GM21528 (cell line): ENCODE data around the gene RTF1.
"Not testable (repeated sequence)": the region's sequence is repeated elsewhere in the genome, so short reads cannot be mapped to it uniquely, and the experiment has no call there.

Source experiments
- ATAC-seq: cut with Tn5 transposase; IDR thresholded peaks from one replicate; pipeline ENCODE4 v1.9.1; 2021; ENCODE audit warnings: mild to moderate bottlenecking, moderate library complexity; ENCODE audit not compliant: unreplicated experiment, low FRiP score

Gene RTF1

GRCh38 chr15:41435037-41435786 lies 18.3 kb downstream of the RTF1 start:
- ATAC-seq = no peak

DNA sequence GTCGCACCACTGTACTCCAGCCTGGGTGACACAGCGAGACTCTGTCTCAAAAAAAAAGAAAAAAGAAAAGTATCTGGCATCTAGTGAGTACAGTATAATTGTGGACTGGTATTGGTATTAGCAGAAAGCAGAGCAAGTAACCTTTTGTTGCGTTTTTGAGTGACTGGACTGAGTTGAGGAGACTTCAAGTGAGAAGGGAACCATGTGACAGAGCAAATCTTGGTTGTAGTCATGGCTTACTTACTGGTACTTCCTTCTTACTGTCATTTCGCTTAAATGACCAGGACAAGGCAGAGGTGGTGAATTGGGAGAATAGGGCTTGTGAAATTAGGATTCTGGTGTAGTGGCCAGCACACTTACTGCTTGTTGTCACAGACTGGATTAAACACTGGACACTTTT lies 20.6 kb downstream of the RTF1 start:
- ATAC-seq = no peak

GRCh38 chr15:41438206-41438605 lies 21.3 kb downstream of the RTF1 start:
- no peak for ATAC-seq

- ATAC-seq = not testable (repeated sequence)
These were observed 21.9 kb downstream of the RTF1 start for GRCh38 chr15:41438745-41439144.

- ATAC-seq = no peak
These were observed 26.4 kb downstream of the RTF1 start for GRCh38 chr15:41443275-41443674.

GRCh38 chr15:41445399-41445798 lies 28.5 kb downstream of the RTF1 start:
- ATAC-seq = no peak

DNA sequence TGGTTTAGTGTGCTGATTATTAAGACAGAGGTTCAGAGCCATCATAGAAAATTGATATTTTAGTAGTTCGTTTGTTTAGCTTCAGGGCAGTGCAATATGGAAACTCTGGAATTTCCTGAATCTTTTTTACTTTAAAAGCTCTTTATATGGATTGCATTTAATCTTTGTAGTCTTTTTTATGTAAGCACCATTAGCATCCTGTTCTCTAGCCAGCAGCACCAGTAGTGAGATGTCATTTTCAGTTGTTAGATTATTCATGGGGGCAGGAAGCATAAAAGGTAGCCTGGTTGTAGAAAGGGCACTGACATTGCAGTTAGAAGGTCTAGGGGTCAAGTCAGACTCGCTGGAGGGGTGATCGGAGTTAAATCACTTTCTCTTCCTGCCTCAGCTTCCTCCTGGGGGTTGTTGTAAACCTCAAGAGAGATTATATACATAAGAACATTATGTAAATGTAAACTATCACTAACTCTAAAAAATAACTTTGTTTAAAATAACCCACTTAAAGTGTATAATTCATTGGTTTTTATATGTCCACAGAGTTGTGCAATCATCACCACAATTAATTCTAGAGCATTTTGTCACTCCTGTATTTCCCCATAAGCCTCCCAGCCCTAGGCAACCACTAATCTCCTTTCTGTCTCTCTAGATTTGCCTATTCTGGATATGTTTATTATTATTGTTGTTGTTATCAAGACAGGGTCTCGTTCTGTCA lies 45.3 kb downstream of the RTF1 start:
- no peak for ATAC-seq

GRCh38 chr15:41464889-41465580 lies 48.1 kb downstream of the RTF1 start:
- no peak for ATAC-seq

DNA sequence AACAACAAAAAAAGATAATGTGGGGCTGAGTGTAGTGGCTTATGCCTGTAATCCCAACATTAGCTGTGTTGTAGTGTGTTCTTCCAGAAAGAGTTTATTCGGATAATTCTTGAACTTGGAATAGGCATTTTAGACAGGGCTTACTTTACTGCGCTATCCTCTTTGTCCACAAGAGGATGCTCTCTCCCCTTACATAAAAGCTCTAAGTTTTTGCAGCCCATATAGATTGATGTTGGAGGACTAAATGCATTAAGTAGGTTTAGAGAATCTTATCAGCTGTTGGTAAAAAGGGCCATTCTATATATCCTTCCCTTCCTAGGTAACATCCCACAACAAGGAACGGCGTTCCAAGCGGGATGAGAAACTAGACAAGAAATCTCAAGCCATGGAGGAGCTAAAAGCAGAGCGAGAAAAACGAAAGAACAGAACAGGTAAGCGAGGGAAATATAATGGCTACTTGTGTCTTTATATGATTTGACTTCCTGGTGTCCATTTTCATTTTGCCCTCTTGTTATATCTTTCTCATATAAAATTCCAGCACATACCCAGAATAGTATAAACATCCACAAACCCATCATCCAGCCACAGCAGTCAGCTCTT lies 49.0 kb downstream of the RTF1 start:
- no peak for ATAC-seq

DNA sequence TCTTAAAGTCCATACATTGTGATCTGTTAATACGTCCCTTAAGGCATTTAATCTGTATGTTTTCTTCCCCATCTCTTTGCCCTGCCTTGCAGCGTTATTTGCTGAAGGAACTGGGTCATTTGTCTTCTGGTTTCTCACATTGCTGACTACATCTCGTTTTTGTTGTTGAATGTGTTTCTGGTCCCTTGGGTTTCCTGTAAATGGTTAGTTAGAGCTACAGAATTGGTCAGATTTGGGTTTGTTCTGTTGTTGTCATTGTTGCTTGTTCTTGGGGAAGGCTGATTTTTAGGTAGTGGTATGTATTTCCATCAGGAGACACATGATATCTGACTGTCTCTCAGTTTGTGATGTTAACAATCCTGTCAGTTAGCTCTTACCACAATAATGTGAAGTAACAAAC lies 49.8 kb downstream of the RTF1 start:
- no peak for ATAC-seq

DNA sequence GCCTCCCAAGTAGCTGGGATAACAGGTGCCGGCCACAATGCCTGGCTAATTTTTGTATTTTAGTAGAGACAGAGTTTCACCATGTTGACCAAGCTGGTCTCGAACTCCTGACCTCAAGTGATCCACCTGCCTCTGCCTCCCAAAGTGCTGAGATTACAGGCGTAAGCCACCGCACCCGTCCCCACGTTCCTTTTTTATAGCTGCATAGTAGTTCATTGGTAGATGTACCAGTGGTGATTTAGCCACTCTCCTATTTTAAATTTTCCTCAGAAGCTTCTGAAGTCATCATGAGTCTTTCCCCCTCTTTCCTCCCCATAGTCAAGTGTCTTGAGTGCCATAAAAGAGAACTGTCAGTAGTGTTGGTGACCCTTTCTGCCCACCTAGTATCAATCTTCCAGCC lies 52.7 kb downstream of the RTF1 start:
- ATAC-seq = not testable (repeated sequence)

GRCh38 chr15:41473418-41473817 lies 56.5 kb downstream of the RTF1 start:
- no peak for ATAC-seq

- ATAC-seq = no peak
These were observed 57.5 kb downstream of the RTF1 start for GRCh38 chr15:41474436-41474835.

- no peak for ATAC-seq
These were observed 58.0 kb downstream of the RTF1 start for GRCh38 chr15:41474941-41475340.

DNA sequence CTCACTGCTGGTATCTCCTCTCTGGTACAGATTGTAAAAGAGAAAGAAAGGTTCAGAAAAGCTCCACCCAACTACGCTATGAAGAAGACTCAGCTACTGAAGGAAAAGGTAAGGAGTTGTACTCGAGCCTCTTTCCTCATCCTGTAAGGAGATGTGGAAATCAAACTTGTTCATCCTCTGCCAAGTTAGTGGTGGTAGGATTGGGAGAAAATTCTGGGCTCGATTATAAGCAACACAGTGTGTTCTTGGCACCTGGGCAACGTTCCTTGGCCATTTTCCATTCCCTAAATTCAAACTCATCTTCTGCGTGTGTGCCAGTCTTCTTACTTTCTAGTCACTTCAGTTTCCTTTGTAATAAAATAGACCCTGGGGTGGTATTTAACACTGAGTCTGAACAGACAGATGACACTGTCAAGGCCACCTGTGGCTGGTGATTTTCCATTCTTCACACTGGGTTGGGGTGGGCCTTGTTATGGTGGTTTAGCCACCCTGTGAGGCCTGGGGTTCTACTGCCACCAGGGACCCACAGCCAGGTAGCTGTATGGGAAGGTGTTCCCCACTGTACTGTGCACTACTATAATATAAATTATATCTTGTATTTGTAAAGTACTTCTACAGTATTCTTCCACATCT lies 59.6 kb downstream of the RTF1 start:
- no peak for ATAC-seq

DNA sequence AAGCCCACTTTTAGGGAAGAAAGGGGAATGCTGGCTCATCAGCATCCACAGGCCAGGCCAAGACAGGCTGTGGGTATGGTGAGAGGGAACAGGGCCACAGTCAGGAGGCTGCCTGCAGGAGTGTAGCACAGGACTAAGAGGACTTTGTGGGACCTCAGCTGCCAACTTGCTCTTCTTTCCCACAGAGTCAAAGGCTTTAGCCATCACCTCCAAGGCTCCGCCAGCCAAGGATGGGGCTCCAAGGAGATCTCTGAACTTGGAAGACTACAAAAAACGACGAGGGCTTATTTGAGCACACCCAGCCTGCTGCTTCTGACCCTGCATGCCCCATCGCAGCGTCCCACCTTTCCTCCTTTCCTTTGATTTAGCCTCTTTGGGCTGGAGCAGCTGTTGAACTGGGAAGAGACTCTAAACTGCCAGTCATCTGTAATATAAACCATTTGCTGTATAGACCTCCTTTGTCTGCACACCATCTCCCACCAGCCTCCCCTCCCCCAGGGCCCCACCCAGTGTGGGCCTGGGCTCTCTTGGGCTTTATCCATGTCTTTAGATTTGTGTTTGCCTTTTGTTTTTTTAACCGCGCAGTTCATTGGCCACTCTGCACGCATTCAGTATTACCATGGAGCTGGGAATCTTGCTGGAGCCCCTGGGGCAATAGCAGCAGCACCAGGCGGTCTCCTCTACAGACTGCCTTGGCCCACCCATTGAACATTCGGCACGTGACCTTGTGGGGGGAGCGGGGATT lies 63.7 kb downstream of the RTF1 start:
- ATAC-seq = no peak

GRCh38 chr15:41482110-41482877 lies 65.4 kb downstream of the RTF1 start:
- no peak for ATAC-seq

DNA sequence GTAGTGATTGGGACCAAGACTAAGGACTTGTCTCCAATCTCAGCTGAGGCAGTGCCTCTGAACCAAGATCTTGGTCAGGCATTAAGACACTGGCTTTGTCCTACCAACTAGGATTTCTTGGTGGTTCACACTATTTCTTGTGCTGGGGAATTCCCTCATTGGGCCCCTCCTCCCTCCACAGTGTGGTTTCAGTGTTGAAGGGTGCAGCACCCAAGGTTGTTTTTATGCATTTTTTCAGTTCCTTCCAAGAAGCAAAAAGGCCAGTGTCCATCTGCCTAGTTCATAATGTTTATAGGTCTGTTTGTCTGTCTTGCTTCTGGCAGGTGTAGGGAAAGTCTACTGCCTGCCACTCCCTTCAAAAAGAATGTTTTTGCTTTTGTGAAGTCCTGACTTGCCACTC lies 66.2 kb downstream of the RTF1 start:
- no peak for ATAC-seq

- no peak for ATAC-seq
These were observed 66.6 kb downstream of the RTF1 start for GRCh38 chr15:41483519-41483918.
